Activated T-cell treated with anti-CD3 and anti-CD28 coated beads for 1 hour (primary cell): ENCODE results near the gene SEMA7A.
A peak's percentile ranks its signal among the peaks of the same experiment; 100 is the strongest.

Experiments used
- DNase-seq: peaks from one replicate; pipeline ENCODE4 v3.0.0-alpha.2; 2020; ENCODE audit warnings: low read depth

Gene SEMA7A

GRCh38 chr15:74415966-74416916 is 17.5 kb downstream of the SEMA7A start:
- no peak for DNase-seq

GRCh38 chr15:74414603-74415338 is 19.0 kb downstream of the SEMA7A start:
- no peak for DNase-seq

- DNase-seq, result no peak
These were observed 19.6 kb downstream of the SEMA7A start for GRCh38 chr15:74414081-74414580.

- no peak for DNase-seq
These were observed 20.2 kb downstream of the SEMA7A start for GRCh38 chr15:74413350-74414080.

GRCh38 chr15:74412159-74412558 is 21.6 kb downstream of the SEMA7A start:
- DNase-seq, result no peak

- DNase-seq, result no peak
These were observed 22.1 kb downstream of the SEMA7A start for GRCh38 chr15:74411686-74412085.

- no peak for DNase-seq
These were observed 23.3 kb downstream of the SEMA7A start for GRCh38 chr15:74410502-74410901.

- no peak for DNase-seq
These were observed 24.5 kb downstream of the SEMA7A start for GRCh38 chr15:74409225-74409624.

GRCh38 chr15:74408815-74409214 is 24.9 kb downstream of the SEMA7A start:
- DNase-seq, result no peak

GRCh38 chr15:74408385-74408784 is 25.4 kb downstream of the SEMA7A start:
- no peak for DNase-seq

- DNase-seq, result no peak
These were observed 26.6 kb downstream of the SEMA7A start for GRCh38 chr15:74406992-74407705.

GRCh38 chr15:74406517-74406916 is 27.2 kb downstream of the SEMA7A start:
- no peak for DNase-seq

- no peak for DNase-seq
These were observed 27.9 kb downstream of the SEMA7A start for GRCh38 chr15:74405823-74406222.

GRCh38 chr15:74403991-74404563 is 29.7 kb downstream of the SEMA7A start:
- no peak for DNase-seq

- no peak for DNase-seq
These were observed 30.2 kb downstream of the SEMA7A start for GRCh38 chr15:74403588-74403919.

- DNase-seq, result peak; percentile 45
These were observed 30.7 kb downstream of the SEMA7A start for GRCh38 chr15:74402873-74403587.

GRCh38 chr15:74402337-74402841 is 31.4 kb downstream of the SEMA7A start:
- no peak for DNase-seq

- no peak for DNase-seq
These were observed 32.6 kb downstream of the SEMA7A start for GRCh38 chr15:74400915-74401757.

- no peak for DNase-seq
These were observed 33.4 kb downstream of the SEMA7A start for GRCh38 chr15:74400313-74400860.
